Measurements from ENCODE around the gene RSPO3.

RSPO3 gene

GRCh38 chr6:127079681-127080080 is 38.8 kb upstream of the RSPO3 start:
- in situ Hi-C loops (cut with HindIII; ENCODE audit: low sequenced_read_pairs): no loop called here
- no peak for DNase-seq (ENCODE audit: low read depth, low spot score)
- H3K4me3 ChIP-seq (ENCODE audit: low read depth, low read length): no peak overlapping the region
- TF ChIP-seq, protein P1, sequence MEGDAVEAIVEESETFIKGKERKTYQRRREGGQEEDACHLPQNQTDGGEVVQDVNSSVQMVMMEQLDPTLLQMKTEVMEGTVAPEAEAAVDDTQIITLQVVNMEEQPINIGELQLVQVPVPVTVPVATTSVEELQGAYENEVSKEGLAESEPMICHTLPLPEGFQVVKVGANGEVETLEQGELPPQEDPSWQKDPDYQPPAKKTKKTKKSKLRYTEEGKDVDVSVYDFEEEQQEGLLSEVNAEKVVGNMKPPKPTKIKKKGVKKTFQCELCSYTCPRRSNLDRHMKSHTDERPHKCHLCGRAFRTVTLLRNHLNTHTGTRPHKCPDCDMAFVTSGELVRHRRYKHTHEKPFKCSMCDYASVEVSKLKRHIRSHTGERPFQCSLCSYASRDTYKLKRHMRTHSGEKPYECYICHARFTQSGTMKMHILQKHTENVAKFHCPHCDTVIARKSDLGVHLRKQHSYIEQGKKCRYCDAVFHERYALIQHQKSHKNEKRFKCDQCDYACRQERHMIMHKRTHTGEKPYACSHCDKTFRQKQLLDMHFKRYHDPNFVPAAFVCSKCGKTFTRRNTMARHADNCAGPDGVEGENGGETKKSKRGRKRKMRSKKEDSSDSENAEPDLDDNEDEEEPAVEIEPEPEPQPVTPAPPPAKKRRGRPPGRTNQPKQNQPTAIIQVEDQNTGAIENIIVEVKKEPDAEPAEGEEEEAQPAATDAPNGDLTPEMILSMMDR (IDR thresholded peaks at IDR 0.05; ENCODE audit: low read depth, low read length): no peak

DNA sequence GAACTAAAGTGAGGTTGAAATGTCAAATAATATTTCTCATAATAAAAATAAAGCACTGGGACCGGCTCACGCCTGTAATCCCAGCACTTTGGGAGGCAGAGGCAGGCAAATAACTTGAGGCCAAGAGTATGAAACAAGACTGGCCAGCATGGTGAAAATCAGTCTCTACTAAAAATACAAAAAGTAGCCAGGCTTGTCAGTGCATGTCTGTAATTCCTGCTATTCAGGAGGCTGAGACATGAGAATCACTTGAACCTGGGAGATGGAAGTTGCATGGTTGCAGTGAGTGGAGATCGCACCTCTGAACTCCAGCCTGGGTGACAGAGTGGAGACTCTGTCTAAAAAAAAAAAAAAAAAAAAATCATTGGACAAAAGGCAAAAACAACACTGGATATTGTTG is 38.4 kb upstream of the RSPO3 start:
- in situ Hi-C loops (cut with HindIII; ENCODE audit: low sequenced_read_pairs): no loop called here
- TF ChIP-seq, protein P1 (IDR thresholded peaks at IDR 0.05; ENCODE audit: low read depth, low read length): no peak
- H3K4me3 ChIP-seq (ENCODE audit: low read depth, low read length): no peak overlapping the region
- no peak for DNase-seq (ENCODE audit: low read depth, low spot score)

DNA sequence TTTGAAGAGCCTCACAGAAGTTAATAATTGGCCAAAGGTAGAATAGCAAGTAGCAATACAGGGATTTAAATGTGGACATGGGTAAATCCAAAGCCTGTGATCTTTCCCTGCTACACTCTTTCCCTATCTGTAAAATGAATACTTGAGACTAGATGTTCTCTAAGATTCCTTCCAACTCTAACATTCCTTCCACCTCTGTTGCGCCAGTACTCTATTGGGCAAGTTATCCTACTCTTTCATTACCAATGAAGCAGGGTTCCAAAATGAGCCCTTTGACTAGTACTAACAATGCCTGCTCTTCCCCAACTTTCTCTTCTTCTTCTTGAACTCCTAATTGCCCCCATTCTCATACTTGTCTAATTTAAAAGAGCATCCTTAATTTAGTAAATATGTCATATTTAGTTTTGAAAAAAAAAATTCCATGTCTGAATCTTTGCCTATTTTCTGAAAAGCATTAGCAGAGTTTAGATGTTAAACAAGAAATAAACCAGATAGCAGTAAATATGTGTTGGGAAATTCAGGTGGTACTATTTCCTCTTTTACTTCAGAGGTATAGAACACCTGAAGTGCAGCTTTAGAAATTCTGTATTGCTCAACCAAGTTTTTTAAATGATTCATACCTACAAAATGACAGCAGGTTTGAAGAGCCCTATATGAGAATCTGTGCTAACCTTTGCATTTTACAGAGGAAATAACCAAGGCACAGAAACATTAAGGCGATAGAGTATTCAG is 35.1 kb upstream of the RSPO3 start:
- no peak for DNase-seq (ENCODE audit: low read depth, low spot score)
- TF ChIP-seq, protein P1 (IDR thresholded peaks at IDR 0.05; ENCODE audit: low read depth, low read length): no peak
- H3K4me3 ChIP-seq (ENCODE audit: low read depth, low read length): no peak overlapping the region
- in situ Hi-C loops (cut with HindIII; ENCODE audit: low sequenced_read_pairs): no loop called here

GRCh38 chr6:127083963-127084310 is 34.5 kb upstream of the RSPO3 start:
- DNase-seq (ENCODE audit: low read depth, low spot score): no peak
- no peak overlapping the region for H3K4me3 ChIP-seq (ENCODE audit: low read depth, low read length)
- in situ Hi-C loops (cut with HindIII; ENCODE audit: low sequenced_read_pairs): no loop called here
- TF ChIP-seq, protein P1 (IDR thresholded peaks at IDR 0.05; ENCODE audit: low read depth, low read length): no peak

DNA sequence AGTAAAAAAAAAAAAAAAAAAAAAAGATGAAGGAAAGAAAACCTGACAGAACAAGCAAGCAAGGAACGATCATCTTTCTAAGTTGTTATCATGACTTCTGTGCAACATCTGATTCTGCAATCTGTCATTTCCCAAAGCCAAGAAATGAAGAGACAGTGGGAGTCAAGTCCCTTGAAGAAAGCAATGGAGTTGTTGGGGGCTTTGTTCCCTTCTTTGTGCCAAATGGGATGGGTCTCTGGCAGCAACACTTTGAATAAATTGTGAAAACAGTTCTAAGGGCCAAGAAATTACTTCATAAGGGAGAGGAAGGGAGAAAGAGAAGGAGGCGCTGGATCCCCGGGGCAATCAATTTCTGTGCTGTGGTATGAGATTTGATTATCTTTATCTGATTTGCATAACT is 33.3 kb upstream of the RSPO3 start:
- TF ChIP-seq, protein P1 (IDR thresholded peaks at IDR 0.05; ENCODE audit: low read depth, low read length): no peak
- no peak overlapping the region for H3K4me3 ChIP-seq (ENCODE audit: low read depth, low read length)
- in situ Hi-C loops (cut with HindIII; ENCODE audit: low sequenced_read_pairs): no loop called here
- DNase-seq (ENCODE audit: low read depth, low spot score): no peak

DNA sequence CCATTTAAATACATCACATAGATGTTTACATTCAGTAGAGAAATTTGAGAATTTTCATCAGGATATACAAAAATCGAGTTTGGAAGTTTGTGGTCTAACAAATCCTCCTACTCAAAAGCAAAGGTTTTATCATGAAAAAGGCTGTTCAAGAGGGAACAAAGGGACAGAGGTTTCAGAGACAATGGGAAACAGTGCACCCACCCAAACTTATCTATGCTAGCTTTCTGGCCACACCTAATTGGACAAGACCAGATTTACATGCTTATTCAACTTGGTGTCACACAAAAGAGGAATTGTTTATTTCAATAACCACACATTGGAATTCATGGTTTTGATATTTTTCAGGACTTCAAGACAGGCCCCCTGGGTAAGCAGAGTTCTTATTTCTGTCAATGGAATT is 28.4 kb upstream of the RSPO3 start:
- TF ChIP-seq, protein P1 (IDR thresholded peaks at IDR 0.05; ENCODE audit: low read depth, low read length): no peak
- DNase-seq (ENCODE audit: low read depth, low spot score): no peak
- H3K4me3 ChIP-seq (ENCODE audit: low read depth, low read length): no peak overlapping the region
- in situ Hi-C loops (cut with HindIII; ENCODE audit: low sequenced_read_pairs): no loop called here
